Measurements from ENCODE around the gene MBLAC1. TPM values are rescaled to one million over a fixed set of nuclear protein-coding genes. Genes with fewer than 3 reads are reported as not detected.

Gene MBLAC1
- polyA plus RNA-seq, 1 donor from 2014 or later: 6.4 TPM

- Histone ChIP-seq H4K20me1 (ENCODE audit: insufficient read depth) (no peaks in the 10 kb centered on the region), H3K36me3 (ENCODE audit: insufficient read depth, low read length) (no peaks in the 10 kb centered on the region), H3K9ac (ENCODE audit: low read length) (no peak overlapping the region), H3F3A (ENCODE audit: insufficient read depth, low read length, poor library complexity, severe bottlenecking) (no peaks in the 10 kb centered on the region), H3K4me3 (ENCODE audit: low read length) (no peak overlapping the region), H3K79me2 (replicated peaks; ENCODE audit: insufficient read depth, low read length) (peaks cover 14% of the 10 kb centered on the region), H3K27ac (ENCODE audit: low read length) (no peak overlapping the region), H2AFZ (ENCODE audit: low read depth, low read length) (no peak overlapping the region), H3K9me2 (ENCODE audit: insufficient read depth, low read length) (no peaks in the 10 kb centered on the region), H3K27me3 (ENCODE audit: insufficient read depth, low read depth, low read length) (no peaks in the 10 kb centered on the region), H3K4me2 (ENCODE audit: low read length) (no peak overlapping the region), H3K9me3 (ENCODE audit: low read length) (no peaks in the 10 kb centered on the region)
- TF ChIP-seq TAF1 (IDR thresholded peaks at IDR 0.05; ENCODE audit: low read depth): no peak
- no peak for TF ChIP-seq EP300 (conservative IDR thresholded peaks at IDR 0.05; ENCODE audit: poor library complexity, severe bottlenecking)
- TF ChIP-seq MXI1 (conservative IDR thresholded peaks at IDR 0.05; ENCODE audit: poor library complexity, severe bottlenecking): no peak
- TF ChIP-seq EZH2 (IDR thresholded peaks at IDR 0.05; ENCODE audit: borderline replicate concordance, insufficient read depth, low read length, poor library complexity, severe bottlenecking): no peak
- no peak for TF ChIP-seq RAD21 (conservative IDR thresholded peaks at IDR 0.05)
- TF ChIP-seq POLR2AphosphoS5 (IDR thresholded peaks at IDR 0.05): no peak
- TF ChIP-seq, protein P1, sequence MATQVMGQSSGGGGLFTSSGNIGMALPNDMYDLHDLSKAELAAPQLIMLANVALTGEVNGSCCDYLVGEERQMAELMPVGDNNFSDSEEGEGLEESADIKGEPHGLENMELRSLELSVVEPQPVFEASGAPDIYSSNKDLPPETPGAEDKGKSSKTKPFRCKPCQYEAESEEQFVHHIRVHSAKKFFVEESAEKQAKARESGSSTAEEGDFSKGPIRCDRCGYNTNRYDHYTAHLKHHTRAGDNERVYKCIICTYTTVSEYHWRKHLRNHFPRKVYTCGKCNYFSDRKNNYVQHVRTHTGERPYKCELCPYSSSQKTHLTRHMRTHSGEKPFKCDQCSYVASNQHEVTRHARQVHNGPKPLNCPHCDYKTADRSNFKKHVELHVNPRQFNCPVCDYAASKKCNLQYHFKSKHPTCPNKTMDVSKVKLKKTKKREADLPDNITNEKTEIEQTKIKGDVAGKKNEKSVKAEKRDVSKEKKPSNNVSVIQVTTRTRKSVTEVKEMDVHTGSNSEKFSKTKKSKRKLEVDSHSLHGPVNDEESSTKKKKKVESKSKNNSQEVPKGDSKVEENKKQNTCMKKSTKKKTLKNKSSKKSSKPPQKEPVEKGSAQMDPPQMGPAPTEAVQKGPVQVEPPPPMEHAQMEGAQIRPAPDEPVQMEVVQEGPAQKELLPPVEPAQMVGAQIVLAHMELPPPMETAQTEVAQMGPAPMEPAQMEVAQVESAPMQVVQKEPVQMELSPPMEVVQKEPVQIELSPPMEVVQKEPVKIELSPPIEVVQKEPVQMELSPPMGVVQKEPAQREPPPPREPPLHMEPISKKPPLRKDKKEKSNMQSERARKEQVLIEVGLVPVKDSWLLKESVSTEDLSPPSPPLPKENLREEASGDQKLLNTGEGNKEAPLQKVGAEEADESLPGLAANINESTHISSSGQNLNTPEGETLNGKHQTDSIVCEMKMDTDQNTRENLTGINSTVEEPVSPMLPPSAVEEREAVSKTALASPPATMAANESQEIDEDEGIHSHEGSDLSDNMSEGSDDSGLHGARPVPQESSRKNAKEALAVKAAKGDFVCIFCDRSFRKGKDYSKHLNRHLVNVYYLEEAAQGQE (IDR thresholded peaks at IDR 0.05; ENCODE audit: borderline replicate concordance): no peak
- no peak for TF ChIP-seq CTCF (IDR thresholded peaks at IDR 0.05; ENCODE audit: poor library complexity, severe bottlenecking)
- TF ChIP-seq SMC3 (conservative IDR thresholded peaks at IDR 0.05; ENCODE audit: poor library complexity): no peak
Measured at GRCh38 chr7:100153708-100154535, 27.2 kb downstream of the MBLAC1 start.

DNA sequence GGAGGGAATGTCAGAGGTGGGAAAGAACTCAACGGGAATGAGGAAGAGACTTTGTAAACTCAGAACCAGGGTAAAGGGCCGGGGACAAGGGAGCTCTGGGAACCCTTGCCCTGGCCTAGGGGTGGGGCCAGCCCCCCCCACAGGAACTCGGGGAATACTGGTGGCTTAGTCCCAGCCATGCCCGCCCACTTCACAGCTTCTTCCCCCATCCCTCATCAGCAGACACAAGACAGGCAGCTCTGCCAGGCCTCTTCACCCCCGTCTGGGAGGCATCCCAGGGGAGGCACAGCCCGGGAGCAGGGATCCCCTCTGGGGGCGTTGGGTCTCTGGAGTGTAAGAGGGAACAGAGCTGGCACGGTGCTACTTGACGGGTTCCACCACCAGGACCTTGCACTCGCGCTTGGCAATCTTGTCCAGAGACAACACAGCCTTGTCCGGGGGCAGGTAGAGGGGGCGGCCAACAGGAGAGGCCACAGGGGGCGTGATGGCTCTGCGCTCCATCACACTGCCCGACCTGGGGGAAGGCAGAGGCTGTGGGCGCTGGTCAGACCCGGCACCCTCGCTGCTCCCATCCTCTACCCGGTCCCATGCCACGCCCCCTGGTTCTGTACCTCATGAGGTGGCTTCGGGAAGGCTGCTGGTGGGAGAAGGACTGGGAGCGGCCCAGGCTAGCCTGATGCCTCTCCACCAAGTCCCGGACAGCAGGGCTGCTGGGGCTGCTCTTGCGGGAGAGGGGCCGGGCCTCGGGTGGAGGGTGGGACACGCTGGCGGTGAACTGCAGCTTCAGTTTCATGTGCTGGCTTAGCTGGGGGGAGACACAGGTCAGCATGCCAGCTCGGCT lies 28.1 kb downstream of the MBLAC1 start:
- no peak overlapping the region for H2AFZ ChIP-seq (ENCODE audit: low read depth, low read length)
- no peaks in the 10 kb centered on the region for H3K27me3 ChIP-seq (ENCODE audit: insufficient read depth, low read depth, low read length)
- peaks cover 5% of the 10 kb centered on the region for H3K79me2 ChIP-seq (replicated peaks; ENCODE audit: insufficient read depth, low read length)
- no peak overlapping the region for H3K27ac ChIP-seq (ENCODE audit: low read length)
- no peak overlapping the region for H3K4me2 ChIP-seq (ENCODE audit: low read length)
- H4K20me1 ChIP-seq (ENCODE audit: insufficient read depth): no peaks in the 10 kb centered on the region
- no peak for TF ChIP-seq CTCF (IDR thresholded peaks at IDR 0.05; ENCODE audit: poor library complexity, severe bottlenecking)
- no peak for TF ChIP-seq EP300 (conservative IDR thresholded peaks at IDR 0.05; ENCODE audit: poor library complexity, severe bottlenecking)
- no peak for TF ChIP-seq TAF1 (IDR thresholded peaks at IDR 0.05; ENCODE audit: low read depth)
- TF ChIP-seq RAD21 (conservative IDR thresholded peaks at IDR 0.05): no peak
- TF ChIP-seq MXI1 (conservative IDR thresholded peaks at IDR 0.05; ENCODE audit: poor library complexity, severe bottlenecking): no peak
- TF ChIP-seq, protein P1 (IDR thresholded peaks at IDR 0.05; ENCODE audit: borderline replicate concordance): no peak
- TF ChIP-seq SMC3 (conservative IDR thresholded peaks at IDR 0.05; ENCODE audit: poor library complexity): no peak
- no peak for TF ChIP-seq EZH2 (IDR thresholded peaks at IDR 0.05; ENCODE audit: borderline replicate concordance, insufficient read depth, low read length, poor library complexity, severe bottlenecking)
- TF ChIP-seq POLR2AphosphoS5 (IDR thresholded peaks at IDR 0.05): no peak
- no peaks in the 10 kb centered on the region for H3K9me3 ChIP-seq (ENCODE audit: low read length)
- H3K4me3 ChIP-seq (ENCODE audit: low read length): no peak overlapping the region
- H3F3A ChIP-seq (ENCODE audit: insufficient read depth, low read length, poor library complexity, severe bottlenecking): no peaks in the 10 kb centered on the region
- no peaks in the 10 kb centered on the region for H3K9me2 ChIP-seq (ENCODE audit: insufficient read depth, low read length)
- H3K36me3 ChIP-seq (ENCODE audit: insufficient read depth, low read length): no peaks in the 10 kb centered on the region
- H3K9ac ChIP-seq (ENCODE audit: low read length): no peak overlapping the region

All from neural cell (in vitro differentiated cells).